Esophagus squamous epithelium (tissue), 5 donors: Measurements from ENCODE around the gene CORT. TPM values are rescaled to one million over a fixed set of nuclear protein-coding genes. Genes with fewer than 3 reads are reported as not detected.
"Not testable (repeated sequence)": the region's sequence is repeated elsewhere in the genome, so short reads cannot be mapped to it uniquely, and the experiment has no call there.

Source experiments
- DNase-seq: peaks from one replicate; lab custom pipeline; 2025; lab: John Stamatoyannopoulos, UW
- H3K27ac ChIP-seq, 4 donors: fragments of 200-600 bp; sonication (generic); one replicate each; pipeline ENCODE4 v1.5.1; 2016 to 2019; ENCODE audit warnings: mild to moderate bottlenecking in 1 of 4
- H3K27me3 ChIP-seq, 4 donors: fragments of 200-600 bp; sonication (generic); 1 replicate in 3 of 4; 2 replicates in 1 of 4; pipeline versions ENCODE4 v1.5.1 to v1.6.0; 2017 to 2021; ENCODE audit warnings: antibody characterized with exemption in 1 of 4
- H3K36me3 ChIP-seq, 3 donors: fragments of 200-600 bp; sonication (generic); one replicate each; pipeline ENCODE4 v1.5.1; 2016 to 2019
- H3K4me1 ChIP-seq, 3 donors: fragments of 200-600 bp; sonication (generic); one replicate each; pipeline ENCODE4 v1.5.1; 2017 to 2019
- H3K4me3 ChIP-seq, 4 donors: fragments of 200-600 bp; sonication (generic); 1 replicate in 3 of 4; 2 replicates in 1 of 4; pipeline ENCODE4 v1.5.1; 2016 to 2019; ENCODE audit warnings: mild to moderate bottlenecking in 2 of 4, moderate library complexity in 1 of 4
- H3K9me3 ChIP-seq, 3 donors: fragments of 200-600 bp; sonication (generic); one replicate each; pipeline ENCODE4 v1.5.1; 2016 to 2019
- CTCF ChIP-seq, 6 experiments: fragments of 450-650 bp in 4 of 6; fragments of 200-600 bp in 2 of 6; sonication (generic) in 2 of 6; IDR thresholded peaks; one replicate each; pipeline ENCODE4 v1.5.1; 2016 to 2019; ENCODE audit warnings: antibody characterized with exemption in 6 of 6, mild to moderate bottlenecking in 4 of 6, moderate library complexity in 4 of 6
- POLR2A ChIP-seq, 4 donors: fragments of 450-650 bp; IDR thresholded peaks; one replicate each; pipeline ENCODE4 v1.6.1; 2017; ENCODE audit warnings: antibody characterized with exemption in 4 of 4, mild to moderate bottlenecking in 4 of 4, moderate library complexity in 3 of 4
- WGBS, 2 donors: methylation state at CpG; one replicate each; pipeline ENCODE4 v1.1.5; 2018; 5-methylcytosine and 5-hydroxymethylcytosine counted together
- intact Hi-C: fragments of 100-400 bp; cut with DNase I; formaldehyde crosslinking; loops from one replicate; pipeline ENCODE4 v1.15.0; 2022
- total RNA-seq, 4 donors: library from RNA; depleted of rRNA; stranded (reverse); fragments of >200 nt; gene quantifications; one replicate each; pipeline ENCODE4 v1.1.0, GENCODE V29; 2016
- donor health status: DM: yes; HTN: yes; CAD: no.

The CORT gene
- total RNA-seq: under 1 TPM in 3 of 4 donors, not detected in 1; 0.38 to 0.83 (median 0.70) TPM

- H3K36me3 ChIP-seq: no peaks in the 10 kb centered on the region
- 85 to 93% methylated on average over 7 to 9 of the region's 10 CpGs for WGBS, 2 donors
- no peak for DNase-seq
- H3K4me1 ChIP-seq: peaks cover 0 to 15% (median 8%) of the 10 kb centered on the region in 3 donors
- H3K9me3 ChIP-seq: no peaks in the 10 kb centered on the region
- no peak within 1 kb of the TSS for H3K4me3 ChIP-seq
- H3K27ac ChIP-seq: no peak within 1 kb of the TSS
- TF ChIP-seq POLR2A (IDR thresholded peaks at IDR 0.05) (no peak), CTCF (IDR thresholded peaks at IDR 0.05) (no peak)
- no peaks in the 10 kb centered on the region for H3K27me3 ChIP-seq
- intact Hi-C loops: no loop called here
Measured at GRCh38 chr1:10449751-10450150, at the start of gene CORT. CORT (plus strand) TSS chr1:10450031; CDS start chr1:10450224, 193 bp downstream.

GRCh38 chr1:10401281-10401680, 48.5 kb upstream of the CORT start:
- no peaks in the 10 kb centered on the region for H3K9me3 ChIP-seq
- H3K36me3 ChIP-seq: peaks cover 15 to 55% (median 41%) of the 10 kb centered on the region in 3 donors
- no peaks in the 10 kb centered on the region for H3K27me3 ChIP-seq
- peaks cover 15 to 54% (median 25%) of the 10 kb centered on the region in 3 donors for H3K4me1 ChIP-seq
- WGBS, 2 donors: 69 to 71% methylated on average over 1 of the region's 1 CpG
- no peak for DNase-seq
- intact Hi-C loops: no loop called here
- TF ChIP-seq CTCF (IDR thresholded peaks at IDR 0.05): no peak
- no peak for TF ChIP-seq POLR2A (IDR thresholded peaks at IDR 0.05)
- H3K4me3 ChIP-seq: peak overlapping the region; percentile 84 to 91 (median 88)
- peak overlapping the region; percentile 76 to 97 (median 96) for H3K27ac ChIP-seq

- intact Hi-C loops: no loop called here
- Histone ChIP-seq H3K4me3 (no peak overlapping the region), H3K4me1 (peaks cover 14 to 45% (median 23%) of the 10 kb centered on the region in 3 donors), H3K9me3 (no peaks in the 10 kb centered on the region), H3K36me3 (peaks cover 26 to 70% (median 54%) of the 10 kb centered on the region in 3 donors), H3K27ac (peak overlapping the region; percentile 25 to 97 (median 80)), H3K27me3 (no peaks in the 10 kb centered on the region)
- TF ChIP-seq CTCF (IDR thresholded peaks at IDR 0.05) (no peak), POLR2A (IDR thresholded peaks at IDR 0.05) (no peak)
- 87 to 100% methylated on average over 5 to 6 of the region's 9 CpGs for WGBS, 2 donors
- DNase-seq: no peak
Measured at GRCh38 chr1:10402729-10403274, 47.0 kb upstream of the CORT start.

GRCh38 chr1:10407201-10407600, 42.6 kb upstream of the CORT start:
- Histone ChIP-seq H3K27me3 (no peaks in the 10 kb centered on the region), H3K36me3 (peaks cover 41 to 100% (median 86%) of the 10 kb centered on the region in 3 donors), H3K4me3 (no peak overlapping the region), H3K9me3 (no peaks in the 10 kb centered on the region), H3K4me1 (peaks cover 0 to 10% (median under 1%) of the 10 kb centered on the region in 3 donors), H3K27ac (no peak overlapping the region)
- intact Hi-C loops: no loop called here
- TF ChIP-seq POLR2A (IDR thresholded peaks at IDR 0.05) (no peak), CTCF (IDR thresholded peaks at IDR 0.05) (no peak)
- no peak for DNase-seq
- 91% methylated on average over 1 of the region's 2 CpGs; no CpG with 5 or more reads in 1 of the 2 donors for WGBS, 2 donors

GRCh38 chr1:10415211-10415930, 34.5 kb upstream of the CORT start:
- peak overlapping the region; percentile 79 to 91 (median 84) for H3K27ac ChIP-seq

GRCh38 chr1:10415967-10416366, 33.9 kb upstream of the CORT start:
- DNase-seq, H3K9me3 ChIP-seq, H3K27me3 ChIP-seq, H3K4me3 ChIP-seq, intact Hi-C loops: not testable (repeated sequence)
- peaks cover 57 to 97% (median 65%) of the 10 kb centered on the region in 3 donors for H3K36me3 ChIP-seq
- peaks cover 19 to 79% (median 21%) of the 10 kb centered on the region in 3 donors for H3K4me1 ChIP-seq
- 94 to 97% methylated on average over 1 of the region's 1 CpG for WGBS, 2 donors
- H3K27ac ChIP-seq: peak overlapping the region; percentile 79 to 91 (median 84)

More at GRCh38 chr1:10415211-10415930, 34.5 kb upstream of the CORT start:
- peaks cover 52 to 97% (median 67%) of the 10 kb centered on the region in 3 donors for H3K36me3 ChIP-seq
- H3K9me3 ChIP-seq: no peaks in the 10 kb centered on the region
- TF ChIP-seq POLR2A (IDR thresholded peaks at IDR 0.05) (no peak), CTCF (IDR thresholded peaks at IDR 0.05) (peak in 1 of 6 experiments; percentile 11)
- WGBS, 2 donors: 31 to 50% methylated on average over 6 of the region's 6 CpGs
- H3K4me1 ChIP-seq: peaks cover 19 to 73% (median 21%) of the 10 kb centered on the region in 3 donors
- intact Hi-C loops: no loop called here
- DNase-seq: no peak
- H3K4me3 ChIP-seq: no peak overlapping the region
- H3K27me3 ChIP-seq: no peaks in the 10 kb centered on the region

GRCh38 chr1:10418741-10419140, 31.1 kb upstream of the CORT start:
- 95 to 96% methylated on average over 7 to 8 of the region's 8 CpGs for WGBS, 2 donors
- Histone ChIP-seq H3K27ac (peak overlapping the region in 3 of 4 donors; percentile 79 to 84 (median 81)), H3K36me3 (peaks cover 37 to 87% (median 47%) of the 10 kb centered on the region in 3 donors)

More at GRCh38 chr1:10418741-10419140, 31.1 kb upstream of the CORT start:
- H3K4me3 ChIP-seq, H3K27me3 ChIP-seq, DNase-seq, intact Hi-C loops, H3K9me3 ChIP-seq: not testable (repeated sequence)
- H3K4me1 ChIP-seq: peaks cover 19 to 81% (median 21%) of the 10 kb centered on the region in 3 donors
